ELF-1 (cell line): Measurements from ENCODE around the gene RBM10.

Experiments used
- DNase-seq: peaks from one replicate; pipeline ENCODE4 v3.0.0-alpha.2; 2016; ENCODE audit warnings: low read depth, low spot score

RBM10 gene

DNA sequence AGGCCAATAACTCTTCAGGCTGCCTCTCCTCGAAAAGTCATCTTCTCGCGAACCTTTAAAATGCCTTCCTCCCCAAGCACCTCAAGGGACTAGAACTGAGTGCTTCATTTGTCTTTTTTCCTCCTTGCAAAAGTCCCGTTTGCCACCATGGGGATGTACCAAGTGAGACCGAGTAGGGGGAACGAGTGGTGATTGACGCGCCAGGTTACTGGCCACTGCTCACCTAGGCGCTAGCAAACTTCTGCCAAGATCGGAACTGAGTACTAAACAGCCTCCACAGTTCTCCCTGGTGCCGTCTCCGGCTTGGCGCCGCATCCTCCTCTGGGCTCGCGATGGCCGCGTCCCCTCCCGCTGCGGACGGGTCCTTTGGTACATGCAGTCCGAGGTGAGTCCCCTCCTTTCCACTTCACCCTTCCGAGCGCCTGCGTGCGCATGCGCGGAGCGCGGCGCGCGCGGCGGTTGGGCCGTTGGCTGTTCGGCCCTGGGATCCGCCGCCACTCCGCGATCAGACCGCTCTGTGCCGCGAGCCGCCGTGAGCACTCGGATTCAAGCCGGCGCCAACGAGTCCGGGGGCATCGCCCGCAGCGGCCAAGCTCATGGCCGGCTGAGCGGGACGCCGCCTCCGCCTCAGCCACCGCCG lies 73.4 kb downstream of the RBM10 start, which contains the start of gene CDK16:
CDK16 (plus strand) TSS at position 402 of the 640 bp plus-strand sequence. CDS start 4,877 bp downstream, outside the sequence.
- peak; percentile 95 for DNase-seq

DNA sequence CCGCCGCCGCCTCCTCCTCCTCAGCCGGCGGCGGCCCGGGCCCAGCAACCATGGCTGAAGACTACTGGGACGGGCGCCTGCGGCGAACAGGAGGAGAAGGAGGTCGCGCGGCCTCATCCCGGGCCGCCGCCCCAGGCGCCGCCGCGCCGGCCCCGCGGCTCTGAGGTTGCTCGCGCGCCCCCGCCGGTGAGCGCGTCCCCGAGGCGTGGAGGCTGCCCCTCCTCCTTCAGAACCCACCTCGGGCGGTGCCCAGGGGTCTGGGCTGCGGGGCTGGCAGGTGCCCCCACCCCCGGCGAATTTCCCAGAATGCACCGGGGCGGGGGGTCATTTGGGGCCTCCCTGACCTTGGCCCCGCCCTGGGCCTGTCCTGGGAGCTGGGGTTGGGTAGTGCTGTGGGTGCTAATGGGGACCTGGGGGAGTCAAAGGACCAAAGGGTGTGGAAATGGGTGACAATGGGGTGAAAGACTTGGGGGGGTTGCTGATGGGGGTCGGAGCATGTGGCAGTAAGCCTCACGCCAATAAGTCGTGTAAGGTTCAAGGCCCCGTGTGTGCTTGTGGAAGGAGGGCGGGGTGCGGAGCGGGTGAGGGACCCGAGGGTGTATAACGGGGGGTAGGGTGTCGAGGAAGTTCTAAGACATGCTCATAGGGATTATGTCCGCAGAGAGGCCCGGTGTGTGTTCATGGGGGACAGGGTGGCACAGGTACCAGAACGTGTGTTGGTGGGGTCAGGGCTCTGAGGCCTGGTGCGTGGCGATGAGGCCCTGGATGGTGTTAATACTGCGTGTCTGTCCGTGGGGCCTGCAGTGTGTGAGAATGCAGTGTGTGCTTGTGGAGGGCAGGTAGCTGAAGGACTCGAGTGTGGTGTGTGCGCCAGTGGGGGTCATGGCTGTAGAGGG lies 74.1 kb downstream of the RBM10 start:
- DNase-seq = peak; percentile 54

GRCh38 chrX:47221756-47222155 lies 76.7 kb downstream of the RBM10 start:
- no peak for DNase-seq

DNA sequence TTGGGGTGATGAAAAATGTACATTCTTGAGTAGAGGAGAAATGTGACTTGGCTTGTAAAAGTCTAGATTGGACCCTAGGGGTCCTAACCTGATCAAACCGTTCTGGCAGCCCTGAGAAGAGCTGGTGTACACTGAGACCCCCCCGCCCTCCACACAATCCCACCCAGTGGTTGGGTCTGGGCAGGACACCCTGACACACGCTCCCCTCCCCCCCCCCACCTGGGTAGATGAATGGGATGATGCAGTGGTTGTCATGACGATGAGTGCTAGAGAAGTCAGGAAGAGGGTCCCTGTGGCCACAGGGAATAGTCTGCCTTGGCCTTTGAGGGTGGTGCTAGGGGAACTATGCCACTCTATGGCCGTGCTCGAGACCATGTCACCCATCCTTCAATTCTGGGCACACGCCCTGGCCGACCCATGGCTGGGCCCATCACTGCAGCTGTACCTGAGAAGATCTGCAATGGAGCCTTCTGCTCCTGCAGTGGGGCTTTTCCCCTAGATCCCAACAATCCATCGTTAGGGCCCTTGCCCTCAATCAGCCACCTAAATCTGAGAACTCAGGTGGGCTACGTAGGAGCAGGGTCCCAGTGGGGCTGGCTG lies 77.8 kb downstream of the RBM10 start:
- DNase-seq = no peak

GRCh38 chrX:47223476-47224250 lies 78.6 kb downstream of the RBM10 start:
- no peak for DNase-seq

- DNase-seq = no peak
Observed at GRCh38 chrX:47224266-47224895, 79.4 kb downstream of the RBM10 start.

- DNase-seq = no peak
Observed at GRCh38 chrX:47224896-47225290, 79.9 kb downstream of the RBM10 start.

DNA sequence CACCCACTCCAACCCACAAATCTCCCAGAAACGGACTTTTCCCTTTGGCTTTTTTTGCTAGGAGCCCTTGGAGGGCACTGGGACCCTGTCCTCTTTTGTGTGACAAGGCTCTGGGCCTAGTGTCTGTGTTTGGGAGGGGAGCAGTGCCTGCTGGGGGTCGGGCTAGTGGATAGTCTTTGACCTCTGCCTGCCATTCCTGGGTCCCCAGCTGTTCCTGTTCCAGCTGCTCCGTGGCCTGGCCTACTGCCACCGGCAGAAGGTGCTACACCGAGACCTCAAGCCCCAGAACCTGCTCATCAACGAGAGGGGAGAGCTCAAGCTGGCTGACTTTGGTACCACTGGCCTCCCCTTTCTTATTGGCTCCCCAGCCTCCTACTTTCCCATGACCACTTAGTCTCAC lies 81.0 kb downstream of the RBM10 start:
- no peak for DNase-seq

DNA sequence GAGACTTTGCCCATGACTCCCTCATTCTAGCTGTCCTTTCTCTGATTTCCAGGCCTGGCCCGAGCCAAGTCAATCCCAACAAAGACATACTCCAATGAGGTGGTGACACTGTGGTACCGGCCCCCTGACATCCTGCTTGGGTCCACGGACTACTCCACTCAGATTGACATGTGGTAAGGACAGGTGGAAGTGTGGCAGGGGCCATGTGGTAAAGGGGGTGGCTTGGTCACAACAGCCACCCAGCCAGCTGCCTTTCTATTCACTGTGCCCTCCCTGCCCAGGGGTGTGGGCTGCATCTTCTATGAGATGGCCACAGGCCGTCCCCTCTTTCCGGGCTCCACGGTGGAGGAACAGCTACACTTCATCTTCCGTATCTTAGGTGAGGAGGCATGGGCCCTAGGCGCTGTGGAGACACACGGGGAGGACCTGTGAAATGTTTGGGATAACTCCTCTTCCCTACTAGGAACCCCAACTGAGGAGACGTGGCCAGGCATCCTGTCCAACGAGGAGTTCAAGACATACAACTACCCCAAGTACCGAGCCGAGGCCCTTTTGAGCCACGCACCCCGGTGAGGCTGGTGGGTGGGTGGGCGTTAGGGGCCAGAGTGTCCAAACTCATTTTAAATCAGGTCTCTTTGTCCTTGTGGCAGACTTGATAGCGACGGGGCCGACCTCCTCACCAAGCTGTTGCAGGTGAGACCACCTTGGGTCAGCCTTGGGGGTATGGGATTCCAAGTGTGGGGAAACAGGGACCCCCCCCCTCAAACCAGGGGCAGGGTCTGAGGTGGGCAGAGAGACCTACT lies 81.7 kb downstream of the RBM10 start:
- DNase-seq = no peak

GRCh38 chrX:47227334-47227583 lies 82.2 kb downstream of the RBM10 start:
- DNase-seq = no peak

DNA sequence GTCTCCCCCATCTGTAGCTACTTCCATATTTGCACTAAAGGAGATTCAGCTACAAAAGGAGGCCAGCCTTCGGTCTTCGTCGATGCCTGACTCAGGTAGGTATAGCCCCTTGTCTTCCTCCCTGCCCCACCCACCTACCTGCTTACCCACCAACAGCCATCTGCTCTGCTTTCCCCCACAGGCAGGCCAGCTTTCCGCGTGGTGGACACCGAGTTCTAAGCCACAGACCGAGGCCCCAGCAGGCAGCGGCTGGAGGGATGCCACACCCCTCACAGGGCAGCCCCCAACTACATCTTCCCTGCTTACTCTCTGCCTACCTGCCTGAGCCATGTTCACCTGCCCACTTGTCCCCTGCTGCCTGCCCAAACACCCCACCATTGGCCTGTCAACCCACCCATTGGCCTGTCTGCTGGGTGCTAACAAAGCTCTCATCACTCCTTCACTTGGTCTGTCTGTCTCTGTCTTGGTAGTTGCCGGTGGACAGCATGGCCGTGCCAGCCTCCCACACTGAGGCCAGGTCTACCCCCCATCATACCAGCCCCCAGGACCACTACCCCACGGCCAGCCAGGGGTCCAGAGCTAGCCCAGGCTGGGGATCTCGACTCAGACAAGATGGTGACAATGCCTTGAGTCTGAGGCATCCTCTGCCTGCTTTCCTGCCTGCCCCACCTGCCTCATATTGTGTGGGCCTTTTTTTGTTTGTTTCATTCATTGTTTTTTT lies 83.7 kb downstream of the RBM10 start:
- no peak for DNase-seq

- no peak for DNase-seq
Observed at GRCh38 chrX:47229427-47229826, 84.4 kb downstream of the RBM10 start.

- no peak for DNase-seq
Observed at GRCh38 chrX:47230136-47230868, 85.3 kb downstream of the RBM10 start.

GRCh38 chrX:47231167-47231566 lies 86.1 kb downstream of the RBM10 start:
- DNase-seq = no peak

DNA sequence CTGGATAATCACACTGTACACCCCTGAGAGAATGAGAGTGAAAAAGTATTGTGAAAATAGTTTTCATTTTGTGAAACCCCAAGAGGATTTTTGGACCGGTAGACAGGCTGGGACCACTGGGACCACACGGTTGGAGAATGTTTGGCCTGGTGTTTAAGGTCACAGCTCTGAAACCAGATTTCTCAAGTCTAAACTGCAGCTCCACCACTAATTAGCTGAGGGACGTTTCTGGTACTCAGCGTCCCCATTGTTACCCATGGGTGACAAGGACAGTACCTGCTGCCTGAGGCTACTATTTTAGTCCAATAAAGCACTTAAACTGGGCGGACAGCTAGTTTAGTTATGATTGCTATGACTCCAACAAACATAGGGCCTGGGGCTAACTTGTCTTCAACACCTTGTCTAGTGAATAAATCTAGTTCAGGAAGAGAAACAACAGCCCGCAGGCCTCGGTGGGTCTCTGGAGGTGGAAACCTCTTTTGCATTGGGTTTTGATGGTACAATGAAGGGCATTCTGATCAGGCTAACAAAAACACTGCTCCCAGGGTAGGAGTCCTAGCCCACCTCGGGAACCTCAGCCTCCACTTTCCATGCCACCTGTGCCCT lies 87.3 kb downstream of the RBM10 start:
- no peak for DNase-seq

DNA sequence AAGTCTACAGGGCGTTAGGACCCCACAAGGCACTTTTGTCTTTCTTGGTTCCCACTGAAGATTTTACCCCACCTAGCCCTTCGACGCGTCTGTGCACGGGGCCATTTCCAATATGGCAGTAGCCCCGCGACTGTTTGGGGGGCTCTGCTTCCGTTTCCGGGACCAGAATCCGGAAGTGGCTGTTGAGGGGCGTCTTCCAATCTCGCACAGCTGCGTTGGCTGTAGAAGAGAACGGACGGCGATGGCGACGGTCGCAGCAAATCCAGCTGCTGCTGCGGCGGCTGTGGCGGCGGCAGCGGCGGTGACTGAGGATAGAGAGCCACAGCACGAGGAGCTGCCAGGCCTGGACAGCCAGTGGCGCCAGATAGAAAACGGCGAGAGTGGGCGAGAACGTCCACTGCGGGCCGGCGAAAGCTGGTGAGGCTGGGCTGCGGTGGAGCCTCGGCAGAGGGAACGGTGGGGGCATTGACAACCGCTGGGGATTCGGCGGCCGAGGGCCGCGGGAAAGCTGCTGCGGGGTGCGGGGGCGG lies 87.8 kb downstream of the RBM10 start, which contains the start of gene USP11:
USP11 (plus strand) TSS at position 207 of the 530 bp plus-strand sequence; CDS start at position 242, 35 bp downstream.
- peak; percentile 76 for DNase-seq

DNA sequence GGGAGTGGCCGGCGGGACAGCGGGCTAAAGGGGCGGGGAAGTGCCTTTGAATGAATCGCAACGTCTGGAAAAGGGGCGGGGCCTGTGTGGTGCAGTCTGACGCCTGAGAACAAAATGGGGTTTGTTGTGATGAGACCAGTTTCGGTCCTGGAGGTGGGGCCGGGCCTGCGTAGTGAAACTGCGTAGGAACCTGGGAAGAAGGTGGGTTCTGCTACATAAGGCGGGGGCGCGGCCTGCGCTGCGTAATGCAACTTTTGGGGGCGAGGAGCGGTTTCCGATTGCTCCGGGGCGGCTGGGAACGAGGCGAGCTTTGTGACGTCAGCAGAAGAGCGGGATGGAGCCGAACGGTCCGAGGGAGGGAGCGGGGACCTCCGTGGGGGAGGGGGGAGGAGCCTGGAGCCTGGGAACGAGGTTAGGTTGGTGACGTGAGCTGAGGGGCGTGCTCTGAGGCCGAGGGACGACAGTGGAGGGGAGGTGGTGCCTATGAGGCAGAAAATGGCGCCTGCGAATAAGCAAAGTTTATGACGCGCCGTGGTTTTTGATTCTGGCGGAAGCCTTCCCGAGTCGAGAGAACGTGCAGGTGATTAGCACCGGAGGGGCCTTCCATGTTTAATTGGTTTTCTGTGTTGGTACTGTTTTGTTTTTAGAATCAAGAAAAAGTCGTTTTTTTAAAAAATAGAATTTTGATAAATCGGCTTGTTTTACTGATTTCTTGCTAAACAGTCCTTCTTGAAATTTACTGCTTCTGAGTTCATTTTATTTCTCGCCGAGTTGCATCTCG lies 88.5 kb downstream of the RBM10 start:
- peak; percentile 97 for DNase-seq

- DNase-seq = no peak
Observed at GRCh38 chrX:47234583-47234982, 89.6 kb downstream of the RBM10 start.
